IPS-15b (cell line): ENCODE data around the gene RBM19.
"Not testable (repeated sequence)": the region's sequence is repeated elsewhere in the genome, so short reads cannot be mapped to it uniquely, and the experiment has no call there.

ENCODE experiments used
- H3K27me3 ChIP-seq: one replicate; pipeline ENCODE4 v1.6.1; 2013; ENCODE audit warnings: low read length; ENCODE audit not compliant: control insufficient read depth, insufficient read depth
- H3K36me3 ChIP-seq: one replicate; pipeline ENCODE4 v1.6.1; 2013; ENCODE audit warnings: low read length; ENCODE audit not compliant: control insufficient read depth, insufficient read depth
- H3K4me1 ChIP-seq: one replicate; pipeline ENCODE4 v1.6.1; 2013; ENCODE audit warnings: mild to moderate bottlenecking, low read length; ENCODE audit not compliant: control insufficient read depth, insufficient read depth
- H3K4me3 ChIP-seq: one replicate; pipeline ENCODE4 v1.5.1; 2013; ENCODE audit warnings: low read depth, low read length
- H3K9ac ChIP-seq: one replicate; pipeline ENCODE4 v1.6.1; 2013; ENCODE audit warnings: low read depth, mild to moderate bottlenecking, low read length
- H3K9me3 ChIP-seq: one replicate; pipeline ENCODE4 v1.6.1; 2013; ENCODE audit warnings: mild to moderate bottlenecking, low read length; ENCODE audit not compliant: control insufficient read depth, insufficient read depth

RBM19 gene

DNA sequence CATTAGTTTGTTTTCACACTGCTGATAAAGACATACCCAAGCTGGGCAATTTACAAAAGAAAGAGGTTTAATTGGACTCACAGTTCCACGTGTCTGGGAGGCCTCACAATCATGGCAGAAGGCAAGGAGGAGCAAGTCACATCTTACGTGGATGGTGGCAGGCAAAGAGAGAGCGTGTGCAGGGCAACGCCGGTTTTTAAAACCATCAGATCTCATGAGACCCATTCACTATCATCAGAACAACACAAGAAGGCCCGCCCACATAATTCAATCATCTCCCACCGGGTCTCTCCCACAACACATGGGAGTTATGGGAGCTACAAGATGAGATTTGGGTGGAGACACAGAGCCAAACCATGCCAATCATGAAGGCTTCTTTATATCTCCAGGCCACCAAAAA, 34.1 kb upstream of the RBM19 start:
- not testable (repeated sequence) for H3K27me3 ChIP-seq, H3K9ac ChIP-seq, H3K9me3 ChIP-seq, H3K4me1 ChIP-seq, H3K4me3 ChIP-seq, H3K36me3 ChIP-seq

DNA sequence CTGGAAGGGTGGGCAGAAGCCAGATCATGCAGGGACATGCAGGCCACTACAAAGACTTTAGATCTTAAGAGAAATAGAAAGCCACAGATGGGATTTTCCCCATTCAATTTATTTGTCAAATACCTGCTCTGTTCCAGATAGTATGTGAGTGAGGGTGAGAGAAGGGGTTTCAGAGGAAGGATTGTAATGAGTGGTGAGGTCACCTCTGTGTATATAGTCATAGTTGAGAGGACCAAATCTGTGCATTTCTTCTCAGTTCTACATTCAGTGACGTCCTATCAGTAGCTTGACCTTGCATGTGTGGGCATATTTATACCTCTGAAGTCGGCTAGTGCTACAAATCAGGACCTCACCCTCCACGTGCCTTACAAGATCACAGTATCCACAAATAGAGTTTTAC, 31.2 kb upstream of the RBM19 start:
- Histone ChIP-seq H3K36me3 (no peaks in the 10 kb centered on the region), H3K27me3 (peaks cover 10% of the 10 kb centered on the region), H3K9me3 (no peaks in the 10 kb centered on the region), H3K9ac (no peak overlapping the region), H3K4me3 (no peak overlapping the region), H3K4me1 (no peaks in the 10 kb centered on the region)

DNA sequence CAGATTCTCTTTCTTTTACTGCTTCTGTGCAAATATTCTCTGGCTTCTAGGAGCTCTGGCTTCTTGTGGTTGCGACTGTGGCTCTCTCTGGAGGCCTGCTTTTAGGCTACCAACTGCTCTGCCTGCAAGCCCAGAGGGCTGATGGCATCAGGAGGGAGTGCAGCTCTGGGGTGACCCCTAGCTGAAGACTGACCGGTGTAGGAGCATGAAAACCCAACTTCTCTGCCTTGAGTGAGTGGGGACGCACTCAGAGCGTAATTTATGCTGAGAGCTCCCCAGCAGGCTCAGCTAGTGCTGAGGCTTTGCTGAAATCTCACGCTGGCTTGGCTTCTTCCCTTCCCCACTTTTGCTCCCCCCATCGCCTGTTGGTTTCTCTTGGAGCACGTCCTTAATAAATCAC, 29.9 kb upstream of the RBM19 start:
- Histone ChIP-seq H3K4me3 (no peak overlapping the region), H3K36me3 (no peaks in the 10 kb centered on the region), H3K9ac (no peak overlapping the region), H3K4me1 (no peaks in the 10 kb centered on the region), H3K9me3 (no peaks in the 10 kb centered on the region), H3K27me3 (peaks cover 10% of the 10 kb centered on the region)

DNA sequence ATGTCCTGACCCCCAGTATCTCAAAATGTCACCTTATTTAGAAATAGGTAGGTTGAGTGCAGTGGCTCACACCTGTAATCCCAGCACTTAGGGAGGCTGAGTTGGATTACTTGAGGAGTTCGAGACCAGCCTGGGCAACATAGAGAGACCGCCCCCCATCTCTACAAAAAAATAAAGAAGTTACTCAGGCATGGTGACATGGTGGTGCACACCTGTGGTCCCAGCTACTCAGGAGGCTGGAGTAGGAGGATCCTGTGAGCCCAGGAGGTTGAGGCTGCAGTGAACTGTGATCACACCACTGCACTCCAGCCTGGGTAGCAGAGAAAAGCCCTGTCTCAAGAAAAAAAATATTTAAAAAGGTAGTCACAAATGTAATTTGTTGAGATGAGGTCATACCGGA, 27.9 kb upstream of the RBM19 start:
- H3K27me3 ChIP-seq: peaks cover 14% of the 10 kb centered on the region
- no peaks in the 10 kb centered on the region for H3K4me1 ChIP-seq
- no peak overlapping the region for H3K9ac ChIP-seq
- no peak overlapping the region for H3K4me3 ChIP-seq
- no peaks in the 10 kb centered on the region for H3K36me3 ChIP-seq
- no peaks in the 10 kb centered on the region for H3K9me3 ChIP-seq

DNA sequence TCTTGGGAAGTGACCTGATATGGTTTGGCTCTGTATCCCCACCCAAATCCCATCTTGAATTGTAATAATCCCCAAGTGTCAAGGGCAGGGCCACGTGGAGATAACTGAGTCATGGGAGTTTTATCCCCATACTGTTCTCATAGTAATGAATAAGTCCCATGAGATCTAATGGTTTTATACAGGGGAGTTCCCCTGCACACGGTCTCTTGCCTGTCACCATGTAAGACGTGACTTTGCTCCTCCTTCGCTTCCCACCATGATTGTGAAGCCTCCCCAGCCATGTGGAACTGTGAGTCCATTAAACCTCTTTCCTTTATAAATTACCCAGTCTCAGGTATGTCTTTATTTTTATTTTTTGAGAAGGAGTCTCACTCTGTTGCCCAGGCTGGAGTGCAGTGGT, 26.6 kb upstream of the RBM19 start:
- H3K9me3 ChIP-seq, H3K4me1 ChIP-seq, H3K4me3 ChIP-seq, H3K9ac ChIP-seq, H3K36me3 ChIP-seq: not testable (repeated sequence)
- peaks cover 12% of the 10 kb centered on the region for H3K27me3 ChIP-seq

DNA sequence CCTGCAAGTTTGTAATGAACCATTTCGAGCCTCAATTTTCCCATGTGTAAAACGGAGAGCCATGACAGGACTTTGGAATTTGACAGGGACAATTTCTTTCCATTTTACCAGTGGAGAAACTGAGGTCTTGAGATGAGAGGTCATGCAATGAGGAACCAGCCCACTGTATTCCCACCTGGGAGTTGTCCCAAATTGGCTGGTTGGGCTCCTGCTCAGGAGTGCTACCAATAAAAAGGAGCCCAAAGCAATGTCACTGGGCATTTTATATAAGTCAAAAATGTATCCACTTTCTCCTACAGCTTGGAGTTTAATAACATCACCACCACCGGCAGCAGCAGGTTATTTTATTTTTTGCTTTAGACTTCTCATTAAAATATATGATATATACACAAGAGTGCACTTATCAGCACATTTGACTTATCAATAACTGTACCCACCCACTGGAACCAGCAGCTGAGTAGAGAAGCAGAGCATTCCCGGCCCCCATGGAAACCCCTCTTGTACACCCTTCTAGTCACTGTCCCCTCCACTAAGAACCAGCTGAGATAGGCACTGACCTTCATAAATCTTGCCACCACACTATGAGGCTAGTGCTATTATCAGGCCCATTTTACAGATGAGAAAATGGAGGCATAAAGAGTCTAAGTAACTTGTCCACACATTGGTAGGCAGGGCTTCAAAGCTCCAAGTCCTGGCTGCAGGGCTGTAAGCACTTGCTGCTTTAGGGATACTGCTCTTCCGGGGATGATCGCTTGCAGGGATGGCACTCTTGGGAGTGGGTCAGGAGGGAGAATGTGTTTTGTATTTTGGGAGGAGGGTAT, 25.3 kb upstream of the RBM19 start:
- Histone ChIP-seq H3K4me3 (no peak overlapping the region), H3K27me3 (peaks cover 7% of the 10 kb centered on the region), H3K4me1 (no peaks in the 10 kb centered on the region), H3K9me3 (no peaks in the 10 kb centered on the region), H3K36me3 (no peaks in the 10 kb centered on the region), H3K9ac (no peak overlapping the region)

DNA sequence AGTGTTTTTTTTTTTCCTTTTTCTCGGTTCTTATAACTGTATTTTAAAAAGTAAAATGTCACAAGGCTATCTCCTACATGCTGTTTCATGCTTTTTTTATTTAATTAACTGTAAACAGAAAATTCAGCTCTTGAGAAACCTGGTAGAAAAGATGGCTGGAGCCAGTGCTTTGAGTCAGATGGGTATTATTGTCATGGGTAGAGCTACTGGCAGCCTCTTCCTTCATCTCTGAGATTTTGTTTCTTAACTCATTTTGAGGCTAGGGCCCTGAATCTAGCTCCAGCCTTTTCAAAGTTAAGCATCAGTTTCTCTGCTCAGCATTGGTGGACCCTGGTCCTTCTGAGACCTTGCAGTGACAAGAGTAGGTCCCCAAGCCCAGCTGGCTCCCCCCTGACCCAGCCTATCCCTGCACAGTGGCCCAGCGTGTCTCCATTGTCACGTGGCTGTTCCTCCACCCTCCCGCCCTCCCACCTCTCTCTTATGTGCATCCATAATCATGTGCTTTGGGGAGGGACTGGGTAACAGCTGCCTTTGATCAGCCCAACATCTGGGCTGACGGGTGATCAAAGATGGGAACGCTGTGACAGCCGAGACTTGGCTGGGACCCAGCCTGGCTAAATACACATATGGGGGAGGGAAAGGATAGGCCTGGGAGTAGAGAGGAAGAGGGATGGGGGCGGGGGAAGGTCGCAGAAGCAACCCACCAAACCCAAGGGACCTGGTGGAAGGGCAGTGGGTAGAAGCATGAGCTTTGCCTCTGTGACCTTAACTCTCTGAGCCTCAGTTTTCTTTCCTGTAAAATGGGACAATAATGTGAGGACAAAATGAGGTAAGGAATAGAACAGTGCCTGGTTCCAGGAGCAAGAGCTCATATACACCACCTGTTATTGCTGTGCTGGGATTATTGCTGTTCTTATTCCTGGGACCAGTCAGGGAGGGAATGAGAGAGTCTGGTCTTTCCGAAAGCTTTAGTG, 24.4 kb upstream of the RBM19 start:
- Histone ChIP-seq H3K4me1 (no peaks in the 10 kb centered on the region), H3K27me3 (peaks cover 5% of the 10 kb centered on the region), H3K36me3 (no peaks in the 10 kb centered on the region), H3K4me3 (no peak overlapping the region), H3K9ac (no peak overlapping the region), H3K9me3 (no peaks in the 10 kb centered on the region)

DNA sequence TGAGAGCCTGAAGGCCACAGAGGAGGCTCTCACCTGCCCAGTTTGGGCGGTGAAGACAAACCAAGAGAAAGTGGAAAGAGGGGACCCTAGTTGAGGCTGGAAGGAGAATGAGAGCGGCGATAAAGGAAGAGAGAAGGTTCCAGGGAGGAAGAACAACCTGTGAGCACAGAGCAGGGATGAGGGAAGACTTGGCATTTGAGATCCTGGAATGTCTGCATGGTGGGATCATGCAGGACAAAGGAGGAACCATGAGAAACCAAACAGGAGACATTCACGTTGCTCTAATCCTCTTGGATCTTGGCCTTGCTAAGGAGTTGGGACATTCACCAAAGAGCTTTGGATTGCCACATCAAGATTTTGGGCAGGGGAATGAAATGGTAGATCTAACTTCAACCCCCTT, 22.9 kb upstream of the RBM19 start:
- peaks cover 5% of the 10 kb centered on the region for H3K27me3 ChIP-seq

DNA sequence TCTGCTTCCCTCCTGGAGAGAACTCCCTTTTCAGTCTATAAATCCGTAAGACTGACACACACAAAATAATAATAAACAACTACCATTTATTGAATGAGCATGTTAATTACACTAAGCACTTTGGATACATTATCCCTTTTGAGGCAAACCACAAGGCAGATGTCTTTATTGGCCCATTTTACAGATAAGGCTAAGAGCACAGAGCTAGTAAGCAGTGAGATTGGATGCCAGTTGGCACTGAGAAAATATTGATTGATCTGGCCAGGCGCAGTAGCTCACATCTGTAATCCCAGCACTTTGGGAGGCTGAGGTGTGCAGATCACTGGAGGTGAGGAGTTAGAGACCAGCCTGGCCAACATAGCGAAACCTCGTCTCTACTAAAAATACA, 21.9 kb upstream of the RBM19 start:
- H3K36me3 ChIP-seq: no peaks in the 10 kb centered on the region
- H3K9ac ChIP-seq: no peak overlapping the region
- peaks cover 8% of the 10 kb centered on the region for H3K27me3 ChIP-seq
- H3K4me3 ChIP-seq: no peak overlapping the region
- no peaks in the 10 kb centered on the region for H3K9me3 ChIP-seq
- no peaks in the 10 kb centered on the region for H3K4me1 ChIP-seq

More for the DNA sequence above, 22.9 kb upstream of the RBM19 start:
- H3K4me1 ChIP-seq: no peaks in the 10 kb centered on the region
- no peak overlapping the region for H3K9ac ChIP-seq
- H3K4me3 ChIP-seq: no peak overlapping the region
- H3K9me3 ChIP-seq: no peaks in the 10 kb centered on the region
- no peaks in the 10 kb centered on the region for H3K36me3 ChIP-seq

DNA sequence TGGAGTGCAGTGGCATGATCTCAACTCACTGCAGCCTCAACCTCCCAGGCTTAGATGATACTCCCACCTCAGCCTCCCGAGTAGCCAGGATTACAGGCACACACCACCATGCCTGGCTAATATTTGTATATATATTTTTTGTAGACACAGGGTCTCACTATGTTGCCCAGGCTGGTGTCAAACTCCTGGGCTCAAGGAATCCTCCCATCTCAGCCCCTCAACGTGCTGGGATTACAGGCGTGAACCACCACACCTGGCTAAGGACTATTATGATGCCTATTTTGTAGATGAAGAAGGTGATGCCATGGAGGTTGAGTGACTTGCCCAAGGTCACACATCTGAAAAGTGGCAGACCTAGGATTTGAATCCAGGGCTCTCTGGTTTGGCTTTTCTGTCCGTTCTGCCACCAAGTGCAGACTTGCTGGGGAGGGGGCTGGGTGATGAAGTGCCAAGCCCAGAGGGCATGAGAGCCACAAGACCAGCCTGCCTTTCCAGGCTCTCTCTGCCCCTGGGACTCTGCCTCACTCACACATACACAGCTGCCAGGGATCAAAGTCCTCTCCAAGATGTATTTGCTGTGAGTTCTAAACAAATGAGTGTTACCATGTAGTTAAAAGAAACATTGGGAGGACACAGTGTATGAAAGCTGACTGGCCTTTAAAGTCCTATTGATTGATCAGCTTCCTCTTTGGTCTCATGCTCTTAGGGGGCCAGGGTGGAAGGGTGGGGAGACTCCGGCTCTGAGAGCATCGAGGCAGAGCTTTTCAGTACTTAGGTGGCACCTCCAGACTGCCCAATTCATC, 21.3 kb upstream of the RBM19 start:
- Histone ChIP-seq H3K4me3 (no peak overlapping the region), H3K36me3 (no peaks in the 10 kb centered on the region), H3K4me1 (no peaks in the 10 kb centered on the region), H3K27me3 (peaks cover 8% of the 10 kb centered on the region), H3K9me3 (no peaks in the 10 kb centered on the region), H3K9ac (no peak overlapping the region)

DNA sequence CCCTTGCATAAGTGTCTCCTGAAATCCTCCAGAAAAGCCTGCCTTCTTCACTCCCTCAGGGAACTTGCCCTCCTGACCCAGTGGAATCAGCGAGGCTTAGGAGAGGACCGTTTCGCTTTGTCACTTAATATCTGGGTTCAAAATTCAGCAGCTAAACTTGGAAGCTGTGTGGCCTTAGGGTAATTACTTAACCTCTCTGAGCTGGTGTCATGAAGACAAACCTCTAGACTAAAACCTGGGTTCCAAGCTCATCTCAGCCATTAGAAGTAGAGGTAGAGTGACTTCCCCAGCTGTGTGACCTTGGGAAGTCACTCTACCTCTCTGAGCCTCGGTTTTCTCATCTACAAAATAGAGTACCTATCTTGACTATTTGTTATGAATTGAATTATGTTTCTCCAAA, 18.3 kb upstream of the RBM19 start:
- Histone ChIP-seq H3K9me3 (no peaks in the 10 kb centered on the region), H3K9ac (no peak overlapping the region), H3K36me3 (no peaks in the 10 kb centered on the region), H3K27me3 (peaks cover 11% of the 10 kb centered on the region), H3K4me1 (no peaks in the 10 kb centered on the region), H3K4me3 (no peak overlapping the region)
